MV-4-11 (cell line): Measurements from ENCODE around the gene TNFSF13.

ENCODE experiments used
- DNase-seq: peaks from one replicate; lab custom pipeline; 2025; lab: John Stamatoyannopoulos, UW

Gene TNFSF13

DNA sequence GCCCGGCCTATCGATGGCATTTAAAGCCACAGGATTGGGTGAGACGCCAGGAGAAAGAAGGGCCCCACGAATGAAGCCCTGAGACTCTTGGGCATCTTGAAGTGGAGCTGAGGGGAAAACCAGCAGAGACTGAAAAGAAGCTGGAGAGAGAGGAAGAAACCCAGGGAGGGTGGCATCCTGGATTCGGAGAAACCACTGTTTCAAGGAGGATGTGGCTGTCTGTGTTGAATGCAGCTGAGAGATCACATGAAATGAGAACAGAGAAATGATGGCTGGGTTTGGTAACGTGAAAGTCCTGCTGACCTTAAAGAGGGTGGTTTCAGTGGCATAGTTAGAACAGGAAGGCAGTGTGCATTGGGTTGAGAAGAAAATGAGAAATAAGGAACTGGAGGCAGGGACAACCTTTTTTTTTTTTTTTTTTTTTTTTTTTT lies 5.9 kb upstream of the TNFSF13 start:
- DNase-seq, result peak; percentile 97

DNA sequence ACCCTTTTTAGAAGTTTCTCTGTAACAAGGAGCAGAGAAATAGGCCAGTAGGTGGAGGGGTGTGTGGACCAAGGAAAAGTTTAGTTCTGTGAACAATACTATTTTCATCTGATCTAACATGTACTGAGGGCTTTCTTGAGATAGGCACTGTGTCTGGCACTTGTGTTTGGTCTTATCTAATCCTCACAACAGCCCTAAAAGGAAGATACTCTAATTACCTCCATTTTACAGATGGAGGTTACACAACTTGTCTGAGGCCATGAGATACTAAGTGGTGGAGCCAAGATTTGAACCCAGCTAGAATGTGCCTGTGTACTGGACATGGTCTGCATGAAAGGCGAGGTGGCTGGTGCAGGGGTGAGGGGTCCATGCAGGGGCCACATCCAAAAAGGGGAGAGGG lies 5.2 kb upstream of the TNFSF13 start:
- DNase-seq, result no peak

DNA sequence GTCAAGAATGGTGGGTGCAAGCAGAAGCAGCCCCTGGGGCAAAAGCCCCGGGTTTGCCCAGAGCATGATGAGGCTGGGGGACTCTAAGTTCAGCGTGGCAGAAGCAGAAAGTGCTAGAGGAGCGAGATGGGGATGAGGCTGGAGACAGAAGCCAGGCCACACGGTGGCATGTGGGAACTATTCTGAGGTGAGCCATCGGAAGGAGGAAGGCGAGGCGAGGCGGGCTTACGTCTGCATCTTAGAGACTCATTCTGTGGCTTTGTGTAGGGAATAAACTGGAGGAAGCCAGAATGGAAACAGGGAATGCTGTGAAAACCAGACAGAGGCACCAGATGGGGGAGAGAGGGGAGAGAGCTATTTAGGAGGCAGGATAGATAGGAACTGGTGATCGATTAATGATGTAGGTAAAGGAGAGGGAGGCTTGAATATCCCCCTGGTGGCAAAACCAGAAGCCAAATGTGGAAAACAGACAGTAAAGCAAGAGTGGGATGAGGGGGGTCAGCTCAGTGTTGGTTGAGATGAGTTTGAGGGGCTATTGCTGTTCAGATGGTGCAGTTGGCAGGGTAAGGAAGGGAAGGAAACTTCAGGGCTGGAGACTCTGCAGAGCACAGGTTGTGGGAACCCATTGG lies 3.1 kb upstream of the TNFSF13 start:
- DNase-seq, result no peak

DNA sequence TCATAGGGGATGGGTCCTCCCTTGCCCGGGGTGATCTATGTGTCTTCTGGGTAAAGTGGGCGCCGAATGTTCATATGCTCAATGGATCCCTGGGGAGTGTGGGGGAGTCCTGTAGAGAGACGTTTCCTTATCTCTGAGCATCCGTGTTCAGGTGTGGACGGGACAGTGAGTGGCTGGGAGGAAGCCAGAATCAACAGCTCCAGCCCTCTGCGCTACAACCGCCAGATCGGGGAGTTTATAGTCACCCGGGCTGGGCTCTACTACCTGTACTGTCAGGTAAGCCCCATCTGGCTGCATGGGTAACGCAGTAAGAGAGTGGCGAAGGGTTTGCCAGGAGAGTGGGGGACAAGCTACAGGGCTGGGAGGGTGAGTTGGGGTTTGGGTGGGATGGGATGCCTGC lies 1.9 kb upstream of the TNFSF13 start:
- no peak for DNase-seq

DNA sequence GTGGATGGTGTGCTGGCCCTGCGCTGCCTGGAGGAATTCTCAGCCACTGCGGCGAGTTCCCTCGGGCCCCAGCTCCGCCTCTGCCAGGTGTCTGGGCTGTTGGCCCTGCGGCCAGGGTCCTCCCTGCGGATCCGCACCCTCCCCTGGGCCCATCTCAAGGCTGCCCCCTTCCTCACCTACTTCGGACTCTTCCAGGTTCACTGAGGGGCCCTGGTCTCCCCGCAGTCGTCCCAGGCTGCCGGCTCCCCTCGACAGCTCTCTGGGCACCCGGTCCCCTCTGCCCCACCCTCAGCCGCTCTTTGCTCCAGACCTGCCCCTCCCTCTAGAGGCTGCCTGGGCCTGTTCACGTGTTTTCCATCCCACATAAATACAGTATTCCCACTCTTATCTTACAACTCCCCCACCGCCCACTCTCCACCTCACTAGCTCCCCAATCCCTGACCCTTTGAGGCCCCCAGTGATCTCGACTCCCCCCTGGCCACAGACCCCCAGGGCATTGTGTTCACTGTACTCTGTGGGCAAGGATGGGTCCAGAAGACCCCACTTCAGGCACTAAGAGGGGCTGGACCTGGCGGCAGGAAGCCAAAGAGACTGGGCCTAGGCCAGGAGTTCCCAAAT lies 1.3 kb upstream of the TNFSF13 start:
- no peak for DNase-seq

DNA sequence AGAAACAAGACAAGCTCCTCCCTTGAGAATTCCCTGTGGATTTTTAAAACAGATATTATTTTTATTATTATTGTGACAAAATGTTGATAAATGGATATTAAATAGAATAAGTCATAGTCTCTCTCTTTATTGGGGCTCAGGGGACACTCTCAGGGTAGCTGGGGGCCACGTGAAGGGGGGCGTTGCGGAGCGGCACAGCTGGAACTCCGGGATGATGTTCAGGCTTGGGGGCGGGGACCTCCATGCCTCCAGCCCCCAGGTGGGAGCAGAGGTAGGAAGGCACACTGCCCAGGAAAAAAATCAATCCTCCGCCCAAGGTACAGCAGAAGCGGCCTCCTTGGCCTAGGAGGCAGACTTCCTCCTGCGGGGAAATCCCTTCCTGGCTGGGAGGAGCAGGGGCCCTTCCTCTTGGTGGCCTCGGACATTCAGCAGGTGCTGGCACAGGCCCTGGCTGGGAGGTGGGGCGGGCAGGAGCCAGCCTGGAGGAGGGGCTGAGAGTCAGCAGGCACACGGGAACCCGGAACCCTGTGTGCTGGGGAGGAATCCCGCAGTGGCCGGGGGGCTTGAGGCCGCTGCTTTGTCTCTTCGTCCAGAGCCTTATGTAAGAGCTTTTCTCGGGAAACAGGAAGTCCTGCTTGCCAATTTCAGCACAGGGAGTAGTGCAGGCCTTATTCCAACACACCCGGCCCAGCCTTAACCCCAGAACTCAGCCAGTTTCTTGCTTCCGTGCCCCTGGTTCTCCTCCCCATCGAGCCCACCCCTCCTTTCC lies 591 bp upstream of the TNFSF13 start:
- DNase-seq, result peak; percentile 97

DNA sequence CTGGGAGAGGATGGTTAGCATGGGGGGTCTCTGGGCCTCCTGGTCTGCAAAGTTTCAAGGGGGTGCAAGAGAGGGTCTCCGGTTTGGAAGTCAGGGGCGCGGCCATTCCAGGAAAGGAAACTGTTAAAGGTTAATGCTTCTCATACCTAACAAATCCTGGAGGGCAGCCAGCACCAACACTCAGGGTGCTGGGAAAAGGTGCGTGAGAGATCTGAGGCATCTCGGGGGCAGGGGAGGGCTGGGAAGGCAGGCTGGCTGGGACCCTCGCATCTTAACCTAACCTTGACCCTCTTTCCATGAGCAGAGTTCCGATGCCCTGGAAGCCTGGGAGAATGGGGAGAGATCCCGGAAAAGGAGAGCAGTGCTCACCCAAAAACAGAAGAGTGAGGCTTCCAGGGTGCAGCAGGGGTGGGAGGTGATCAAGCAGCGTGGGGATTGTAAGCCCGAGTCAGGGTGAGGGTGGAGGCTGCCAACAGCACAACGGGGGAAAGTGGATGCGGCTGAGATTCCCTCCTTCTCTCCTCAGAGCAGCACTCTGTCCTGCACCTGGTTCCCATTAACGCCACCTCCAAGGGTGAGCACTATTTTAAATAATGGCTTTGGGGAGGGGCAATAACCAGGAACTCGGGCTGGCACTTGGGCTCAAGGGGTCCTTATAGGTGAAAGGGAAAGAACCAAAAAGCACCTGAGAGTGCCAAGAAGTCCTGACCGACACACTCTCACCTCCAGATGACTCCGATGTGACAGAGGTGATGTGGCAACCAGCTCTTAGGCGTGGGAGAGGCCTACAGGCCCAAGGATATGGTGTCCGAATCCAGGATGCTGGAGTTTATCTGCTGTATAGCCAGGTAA lies 996 bp downstream of the TNFSF13 start:
- no peak for DNase-seq

DNA sequence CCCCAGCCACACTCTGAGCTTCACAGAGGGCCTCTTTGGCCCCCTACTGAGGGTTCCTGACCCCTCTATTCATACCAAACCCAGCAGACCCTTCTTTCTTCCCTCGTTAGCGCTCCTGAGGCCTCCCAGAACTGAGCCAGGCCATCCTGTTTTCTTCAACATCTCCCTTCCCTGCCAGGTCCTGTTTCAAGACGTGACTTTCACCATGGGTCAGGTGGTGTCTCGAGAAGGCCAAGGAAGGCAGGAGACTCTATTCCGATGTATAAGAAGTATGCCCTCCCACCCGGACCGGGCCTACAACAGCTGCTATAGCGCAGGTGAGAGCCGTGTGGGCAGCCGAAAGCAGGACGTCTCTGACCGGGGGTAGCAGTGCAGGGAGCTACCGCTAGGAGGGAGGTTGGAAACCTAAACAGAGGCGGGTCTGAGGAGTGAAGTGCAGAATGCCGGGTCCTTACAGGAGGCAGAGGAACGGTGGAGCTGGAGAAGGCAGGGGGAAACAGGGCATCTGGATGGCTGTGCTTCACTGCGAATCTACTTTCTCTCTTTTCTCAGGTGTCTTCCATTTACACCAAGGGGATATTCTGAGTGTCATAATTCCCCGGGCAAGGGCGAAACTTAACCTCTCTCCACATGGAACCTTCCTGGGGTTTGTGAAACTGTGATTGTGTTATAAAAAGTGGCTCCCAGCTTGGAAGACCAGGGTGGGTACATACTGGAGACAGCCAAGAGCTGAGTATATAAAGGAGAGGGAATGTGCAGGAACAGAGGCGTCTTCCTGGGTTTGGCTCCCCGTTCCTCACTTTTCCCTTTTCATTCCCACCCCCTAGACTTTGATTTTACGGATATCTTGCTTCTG lies 1.9 kb downstream of the TNFSF13 start:
- DNase-seq, result peak; percentile 54

DNA sequence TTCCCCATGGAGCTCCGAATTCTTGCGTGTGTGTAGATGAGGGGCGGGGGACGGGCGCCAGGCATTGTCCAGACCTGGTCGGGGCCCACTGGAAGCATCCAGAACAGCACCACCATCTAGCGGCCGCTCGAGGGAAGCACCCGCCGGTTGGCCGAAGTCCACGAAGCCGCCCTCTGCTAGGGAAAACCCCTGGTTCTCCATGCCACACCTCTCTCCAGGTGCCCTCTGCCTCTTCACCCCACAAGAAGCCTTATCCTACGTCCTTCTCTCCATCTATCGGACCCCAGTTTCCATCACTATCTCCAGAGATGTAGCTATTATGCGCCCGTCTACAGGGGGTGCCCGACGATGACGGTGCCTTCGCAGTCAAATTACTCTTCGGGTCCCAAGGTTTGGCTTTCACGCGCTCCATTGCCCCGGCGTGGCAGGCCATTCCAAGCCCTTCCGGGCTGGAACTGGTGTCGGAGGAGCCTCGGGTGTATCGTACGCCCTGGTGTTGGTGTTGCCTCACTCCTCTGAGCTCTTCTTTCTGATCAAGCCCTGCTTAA lies 2.6 kb downstream of the TNFSF13 start:
- peak; percentile 72 for DNase-seq

DNA sequence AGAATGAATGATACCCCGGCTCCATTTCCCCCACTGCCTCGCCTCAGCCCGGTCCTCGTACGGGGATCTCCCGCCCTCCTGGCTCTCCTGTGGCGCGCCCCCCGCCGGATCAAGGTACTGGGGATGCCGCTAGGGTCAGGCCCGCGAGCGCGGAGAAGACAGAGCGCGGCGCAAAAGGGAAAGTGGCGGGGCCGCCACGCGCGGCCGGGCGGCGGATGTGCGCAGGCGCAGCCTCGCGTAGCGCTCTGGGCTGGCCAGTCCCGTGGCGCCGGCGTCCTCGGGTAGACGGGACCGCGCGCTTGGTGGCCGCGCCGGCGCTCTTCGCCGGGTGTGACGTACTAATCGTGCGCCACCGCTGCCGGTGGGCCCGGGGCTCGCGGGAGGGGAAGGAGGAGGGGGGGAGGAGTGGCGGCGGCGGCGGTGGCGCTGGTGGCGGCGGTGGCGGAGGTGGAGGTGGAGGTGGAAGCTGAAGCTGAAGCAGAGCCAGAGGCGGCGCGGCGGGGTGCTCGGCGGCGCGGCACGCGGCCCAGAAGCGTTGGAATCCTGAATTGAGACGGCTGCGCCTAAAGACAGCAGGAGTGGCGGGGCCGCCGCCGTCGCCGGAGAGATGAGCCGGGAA lies 3.1 kb downstream of the TNFSF13 start, which contains the start of gene SENP3:
Gene SENP3 (plus strand): TSS at position 331 of the 619 bp plus-strand sequence. CDS start 1,158 bp downstream, outside the sequence.
- DNase-seq, result peak; percentile 82

DNA sequence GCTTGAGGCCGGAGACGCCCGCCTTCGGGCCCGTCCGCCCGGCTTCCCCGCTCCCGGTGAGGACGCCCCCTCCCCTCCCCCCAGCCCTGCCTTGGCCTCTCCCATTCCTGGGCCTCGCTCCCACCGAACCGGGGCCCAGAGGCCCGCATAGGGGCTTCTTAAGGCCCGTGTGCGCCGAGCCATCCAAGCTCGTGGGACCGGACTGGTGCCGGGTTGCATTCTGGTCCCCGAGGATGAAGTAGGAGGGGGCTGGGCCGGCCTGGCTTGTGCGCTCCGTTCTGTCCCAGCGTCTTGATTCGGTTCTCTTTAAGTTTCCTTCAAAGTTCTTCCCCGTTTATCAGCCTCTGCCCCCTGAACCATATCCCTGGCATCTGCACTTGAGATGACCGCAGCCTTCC lies 3.7 kb downstream of the TNFSF13 start:
- no peak for DNase-seq

DNA sequence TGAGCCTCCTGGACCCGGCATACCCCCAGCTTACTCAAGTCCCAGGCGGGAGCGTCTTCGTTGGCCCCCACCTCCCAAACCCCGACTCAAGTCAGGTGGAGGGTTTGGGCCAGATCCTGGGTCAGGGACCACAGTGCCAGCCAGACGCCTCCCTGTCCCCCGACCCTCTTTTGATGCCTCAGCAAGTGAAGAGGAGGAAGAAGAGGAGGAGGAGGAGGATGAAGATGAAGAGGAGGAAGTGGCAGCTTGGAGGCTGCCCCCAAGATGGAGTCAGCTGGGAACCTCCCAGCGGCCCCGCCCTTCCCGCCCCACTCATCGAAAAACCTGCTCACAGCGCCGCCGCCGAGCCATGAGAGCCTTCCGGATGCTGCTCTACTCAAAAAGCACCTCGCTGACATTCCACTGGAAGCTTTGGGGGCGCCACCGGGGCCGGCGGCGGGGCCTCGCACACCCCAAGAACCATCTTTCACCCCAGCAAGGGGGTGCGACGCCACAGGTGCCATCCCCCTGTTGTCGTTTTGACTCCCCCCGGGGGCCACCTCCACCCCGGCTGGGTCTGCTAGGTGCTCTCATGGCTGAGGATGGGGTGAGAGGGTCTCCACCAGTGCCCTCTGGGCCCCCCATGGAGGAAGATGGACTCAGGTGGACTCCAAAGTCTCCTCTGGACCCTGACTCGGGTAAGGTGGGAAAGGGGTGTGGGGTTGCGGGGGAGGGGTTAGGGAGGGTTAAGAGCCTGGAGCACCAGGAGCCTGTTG lies 4.7 kb downstream of the TNFSF13 start:
- no peak for DNase-seq

DNA sequence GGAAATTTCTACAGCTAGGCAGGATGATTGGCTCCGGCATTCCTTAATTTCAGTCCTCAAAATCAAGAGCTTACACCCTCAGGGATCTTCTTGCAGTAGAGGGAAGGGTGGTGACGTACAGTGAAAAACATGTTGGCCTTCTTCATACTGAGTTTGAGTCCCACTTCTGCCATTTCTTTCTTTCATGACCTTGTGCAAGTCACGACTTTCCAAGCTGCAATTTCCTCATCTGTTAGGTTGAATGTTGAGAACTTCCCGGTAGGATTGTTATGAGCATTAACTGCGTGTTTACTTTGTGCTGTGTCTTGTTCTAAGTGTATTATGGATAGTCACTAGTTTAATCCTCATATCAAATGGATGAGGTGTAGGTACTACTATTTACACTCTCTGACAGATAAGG lies 11.0 kb downstream of the TNFSF13 start:
- DNase-seq, result no peak

DNA sequence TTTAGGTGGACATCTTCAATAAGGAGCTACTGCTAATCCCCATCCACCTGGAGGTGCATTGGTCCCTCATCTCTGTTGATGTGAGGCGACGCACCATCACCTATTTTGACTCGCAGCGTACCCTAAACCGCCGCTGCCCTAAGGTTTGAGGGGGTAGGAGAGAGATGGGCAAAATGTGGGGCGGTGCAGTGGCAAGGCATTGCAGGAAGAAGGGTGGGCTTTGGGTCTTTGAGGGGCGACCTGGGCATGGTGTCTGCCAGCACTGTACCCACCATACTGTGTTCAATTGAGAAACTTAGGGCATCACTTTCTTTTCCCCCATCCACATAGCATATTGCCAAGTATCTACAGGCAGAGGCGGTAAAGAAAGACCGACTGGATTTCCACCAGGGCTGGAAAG lies 11.8 kb downstream of the TNFSF13 start:
- DNase-seq, result no peak

DNA sequence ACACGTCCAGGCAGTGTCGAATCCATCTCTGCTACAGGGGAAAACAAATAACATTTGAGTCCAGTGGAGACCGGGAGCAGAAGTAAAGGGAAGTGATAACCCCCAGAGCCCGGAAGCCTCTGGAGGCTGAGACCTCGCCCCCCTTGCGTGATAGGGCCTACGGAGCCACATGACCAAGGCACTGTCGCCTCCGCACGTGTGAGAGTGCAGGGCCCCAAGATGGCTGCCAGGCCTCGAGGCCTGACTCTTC lies 13.7 kb downstream of the TNFSF13 start:
- DNase-seq, result peak; percentile 100

DNA sequence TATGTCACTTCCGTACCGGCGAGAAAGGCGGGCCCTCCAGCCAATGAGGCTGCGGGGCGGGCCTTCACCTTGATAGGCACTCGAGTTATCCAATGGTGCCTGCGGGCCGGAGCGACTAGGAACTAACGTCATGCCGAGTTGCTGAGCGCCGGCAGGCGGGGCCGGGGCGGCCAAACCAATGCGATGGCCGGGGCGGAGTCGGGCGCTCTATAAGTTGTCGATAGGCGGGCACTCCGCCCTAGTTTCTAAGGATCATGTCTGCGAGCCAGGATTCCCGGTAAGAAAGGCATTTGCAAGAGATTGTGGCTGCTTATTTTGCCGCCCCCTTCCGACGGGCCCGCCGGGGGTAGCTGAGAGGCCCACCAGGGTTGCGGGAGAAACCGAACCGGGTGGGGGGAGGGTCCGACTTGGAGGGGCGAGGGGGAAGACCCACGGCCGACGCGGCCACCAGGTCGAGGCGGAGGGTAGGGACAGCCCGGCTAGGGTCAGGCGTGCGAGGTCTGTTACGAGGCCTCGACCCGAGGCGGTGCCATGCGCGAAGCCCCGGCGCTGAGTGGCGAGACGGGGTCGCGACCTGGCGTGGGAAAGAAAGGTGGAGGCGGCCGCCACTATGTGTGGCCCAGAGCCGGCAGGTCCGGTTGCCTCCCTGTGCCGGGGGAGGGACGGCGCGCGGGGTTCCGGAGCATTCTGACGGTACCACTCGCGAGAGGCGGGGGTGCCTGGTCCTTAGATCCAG lies 14.2 kb downstream of the TNFSF13 start:
- no peak for DNase-seq

DNA sequence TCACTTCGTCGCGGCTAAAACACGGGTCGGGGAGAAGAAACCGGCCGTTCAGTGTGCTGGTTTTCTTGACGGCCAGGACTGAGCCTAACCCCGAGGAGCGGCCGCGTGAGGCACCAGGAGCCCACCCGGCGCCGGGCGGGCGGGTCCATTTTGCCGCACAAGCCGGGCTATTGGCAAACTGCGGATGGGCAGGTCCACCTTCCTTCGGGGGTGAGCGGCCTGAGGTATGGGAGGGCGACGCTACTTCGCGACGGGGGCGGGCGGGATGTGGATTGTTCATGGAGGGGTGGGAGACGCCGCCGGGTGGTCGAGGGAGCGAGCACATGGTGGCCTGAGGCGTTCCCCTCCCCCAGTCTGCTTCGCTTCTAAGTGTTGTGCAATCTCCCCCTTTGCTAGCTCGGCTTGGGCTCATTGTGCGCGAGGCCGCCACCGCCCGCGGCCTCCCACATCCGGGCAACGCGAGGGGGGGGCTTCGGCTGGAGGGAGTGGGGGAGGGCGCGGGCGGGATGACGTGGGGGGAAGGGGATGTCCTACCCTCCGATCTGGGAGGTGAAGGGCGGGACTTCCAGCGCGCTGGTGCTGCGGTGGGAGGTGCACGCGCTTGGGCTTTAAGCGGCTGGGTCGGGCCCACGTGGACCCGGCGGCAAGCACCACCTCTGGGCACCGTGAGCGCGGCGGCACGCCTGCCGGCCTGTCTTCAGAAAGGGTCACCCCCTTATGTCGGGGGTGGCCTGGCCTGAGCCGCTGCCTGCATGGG lies 15.0 kb downstream of the TNFSF13 start:
- DNase-seq, result peak; percentile 88

DNA sequence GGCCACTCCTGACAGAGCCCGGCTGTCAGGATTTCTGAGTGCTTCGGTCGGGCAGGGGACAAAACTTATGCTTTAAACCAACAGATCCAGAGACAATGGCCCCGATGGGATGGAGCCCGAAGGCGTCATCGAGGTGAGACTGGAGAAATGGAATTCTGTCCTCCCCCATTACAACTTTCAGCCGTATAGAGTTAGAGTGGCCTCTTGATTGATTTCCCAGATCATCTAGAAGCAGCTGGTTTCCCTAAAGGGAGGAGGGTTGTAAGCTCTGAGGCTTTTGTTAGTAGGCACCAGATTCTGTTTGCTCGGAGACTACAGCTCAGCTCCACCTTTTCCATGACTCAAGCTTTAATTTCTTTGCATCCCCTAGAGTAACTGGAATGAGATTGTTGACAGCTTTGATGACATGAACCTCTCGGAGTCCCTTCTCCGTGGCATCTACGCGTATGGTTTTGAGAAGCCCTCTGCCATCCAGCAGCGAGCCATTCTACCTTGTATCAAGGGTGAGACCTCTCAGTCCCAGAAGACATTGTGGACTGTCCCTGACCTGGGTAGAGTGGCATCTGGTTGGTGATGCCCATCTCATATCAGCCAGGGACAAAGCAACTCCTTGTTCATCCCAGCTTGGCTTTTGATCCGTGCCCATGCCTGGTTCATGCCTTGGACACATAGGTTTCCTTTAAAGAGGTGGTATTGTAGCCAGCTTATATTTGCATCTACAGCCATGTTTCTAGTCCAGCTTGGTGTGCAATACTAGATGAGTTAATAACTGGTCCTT lies 15.8 kb downstream of the TNFSF13 start:
- DNase-seq, result no peak
